Daoy (cell line): Measurements from ENCODE around the gene APP. TPM values are rescaled to one million over a fixed set of nuclear protein-coding genes. Genes with fewer than 3 reads are reported as not detected.

Experiments used
- DNase-seq: peaks from one replicate; pipeline ENCODE4 v3.0.0-alpha.2; 2015; ENCODE audit warnings: low read depth
- total RNA-seq: library from RNA; depleted of rRNA; stranded (reverse); fragments of >200 nt; shearing (Covaris generic); gene quantifications from 2 replicates; pipeline ENCODE4 v1.2.3, GENCODE V29; 2014

The APP gene
- total RNA-seq, 1 experiment from 2014 or later, result 162 TPM

DNA sequence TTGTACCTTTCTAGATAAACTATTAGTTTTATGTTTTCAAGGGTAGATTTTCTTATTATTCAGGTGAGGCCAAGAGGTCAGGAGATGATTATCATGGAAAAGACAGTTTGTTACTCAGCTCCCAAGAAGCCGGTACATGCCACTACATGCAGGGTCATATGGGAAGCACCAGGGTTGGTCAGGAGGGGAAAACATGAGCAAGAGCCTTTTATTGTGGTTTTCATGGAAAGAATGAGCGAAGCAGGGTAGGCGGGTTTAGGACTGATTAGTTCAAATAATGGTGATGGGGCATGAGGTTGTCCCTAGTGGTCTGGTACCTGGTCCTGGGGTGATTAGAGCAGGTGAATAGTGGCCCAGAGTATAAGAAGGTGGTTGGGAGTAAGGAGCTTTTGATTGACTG lies 189.9 kb downstream of the APP start:
- no peak for DNase-seq

DNA sequence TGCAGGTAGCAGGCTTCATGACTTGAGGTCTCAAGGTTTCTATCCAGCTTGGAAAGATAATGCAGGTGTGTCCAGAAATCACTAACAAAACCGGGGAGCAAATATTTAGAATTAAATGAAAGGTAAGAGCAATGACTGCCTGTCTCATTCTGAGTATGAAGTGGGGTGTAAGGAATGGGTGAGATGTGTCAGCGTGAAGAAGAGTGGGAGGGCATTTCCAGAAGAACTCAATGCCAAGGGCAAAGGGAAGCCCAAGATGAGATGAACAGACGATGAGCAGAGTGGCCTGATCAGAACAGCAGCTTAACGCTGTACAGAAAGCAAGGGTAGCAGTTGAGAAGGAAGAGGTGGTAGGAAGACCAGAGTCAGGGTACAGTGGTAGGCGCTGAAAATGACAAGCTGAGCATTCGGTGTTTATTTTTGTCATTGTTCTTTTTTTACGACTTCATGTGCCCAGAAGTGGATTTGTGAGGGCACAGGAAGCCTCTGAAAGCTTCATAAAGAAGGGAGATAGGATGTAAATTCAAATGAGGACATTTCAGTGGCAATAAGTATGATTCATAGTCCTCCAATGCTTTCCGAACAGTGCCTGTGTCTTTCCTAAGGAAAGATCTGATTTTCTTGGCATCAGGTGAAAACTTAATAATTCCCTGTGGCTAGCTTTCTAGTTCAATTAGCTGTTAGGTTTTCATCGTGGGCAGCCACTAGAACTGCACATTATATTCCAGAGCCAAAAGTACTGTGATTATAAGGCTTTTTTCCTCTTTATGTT lies 190.5 kb downstream of the APP start:
- no peak for DNase-seq

DNA sequence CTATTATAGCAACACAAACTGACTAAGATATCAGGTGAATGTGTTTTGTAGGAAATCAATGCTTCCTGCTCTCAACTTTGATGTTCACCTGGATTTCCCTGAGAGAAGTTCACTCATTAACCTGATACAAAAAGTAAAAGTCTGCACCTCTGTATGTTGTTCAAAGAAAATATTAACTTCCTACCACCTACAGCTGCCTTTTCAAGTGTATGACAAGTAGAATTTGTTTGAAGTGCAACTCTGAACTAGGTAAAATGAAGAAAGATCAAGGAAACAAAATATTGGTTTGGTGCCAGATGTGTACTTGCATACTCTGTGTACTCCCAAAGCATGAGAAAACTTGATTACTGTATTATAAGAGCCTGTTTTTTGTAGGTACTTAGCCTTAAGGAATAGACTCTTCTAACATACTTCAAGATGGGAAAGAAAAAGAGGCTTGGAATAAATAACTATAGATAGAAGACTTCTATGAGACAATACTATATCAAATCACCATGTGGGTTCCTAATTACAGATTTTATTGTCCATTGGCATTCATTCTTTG lies 193.4 kb downstream of the APP start:
- no peak for DNase-seq

DNA sequence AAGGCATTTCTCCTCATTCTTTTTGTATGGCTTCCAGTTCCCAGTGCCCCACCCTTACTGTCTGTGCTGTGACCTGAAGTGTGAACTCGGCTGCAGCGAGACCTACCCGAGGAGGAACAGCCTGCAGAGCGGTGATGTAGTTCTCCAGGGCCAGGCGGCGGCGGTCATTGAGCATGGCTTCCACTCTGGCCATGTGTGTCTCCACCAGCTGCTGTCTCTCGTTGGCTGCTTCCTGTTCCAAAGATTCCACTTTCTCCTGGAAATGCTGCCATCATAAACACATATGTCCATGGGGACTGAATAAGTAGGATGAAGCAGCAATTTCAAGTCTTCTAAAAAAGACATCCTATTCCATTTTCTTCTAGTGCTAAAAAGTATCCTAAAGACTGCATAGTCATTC lies 195.6 kb downstream of the APP start:
- no peak for DNase-seq

DNA sequence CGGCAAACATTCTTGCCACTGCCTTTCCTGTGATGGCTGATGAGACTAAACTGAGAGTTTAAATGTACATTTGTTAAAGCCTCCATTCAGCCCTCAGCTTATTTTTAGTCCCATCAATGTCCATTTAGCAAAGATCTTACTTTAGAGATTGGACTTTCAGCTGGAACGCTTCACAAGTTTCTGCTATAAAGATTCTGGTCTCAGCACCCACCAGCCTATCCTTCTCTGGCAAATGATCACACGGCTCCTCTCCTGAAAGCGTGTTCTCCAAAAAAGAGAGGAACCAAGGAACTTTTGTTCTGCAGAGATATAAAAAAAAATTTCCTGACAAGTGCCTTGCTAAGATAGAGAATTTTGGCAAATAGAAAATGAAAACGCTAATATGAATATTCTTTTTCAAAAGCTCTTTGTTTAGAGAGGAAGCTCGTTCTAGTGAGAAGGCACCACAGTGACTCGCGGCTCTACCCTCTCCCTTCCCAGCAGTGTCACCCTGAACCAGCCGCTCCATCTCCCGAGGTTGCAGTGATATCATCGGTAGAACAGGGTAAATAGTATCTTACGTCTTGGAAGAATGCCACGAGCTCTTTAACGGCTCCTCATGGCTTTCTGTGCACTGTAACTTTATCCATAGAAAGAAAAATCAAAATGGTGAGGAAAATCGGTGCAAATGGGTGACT lies 200.2 kb downstream of the APP start:
- no peak for DNase-seq

DNA sequence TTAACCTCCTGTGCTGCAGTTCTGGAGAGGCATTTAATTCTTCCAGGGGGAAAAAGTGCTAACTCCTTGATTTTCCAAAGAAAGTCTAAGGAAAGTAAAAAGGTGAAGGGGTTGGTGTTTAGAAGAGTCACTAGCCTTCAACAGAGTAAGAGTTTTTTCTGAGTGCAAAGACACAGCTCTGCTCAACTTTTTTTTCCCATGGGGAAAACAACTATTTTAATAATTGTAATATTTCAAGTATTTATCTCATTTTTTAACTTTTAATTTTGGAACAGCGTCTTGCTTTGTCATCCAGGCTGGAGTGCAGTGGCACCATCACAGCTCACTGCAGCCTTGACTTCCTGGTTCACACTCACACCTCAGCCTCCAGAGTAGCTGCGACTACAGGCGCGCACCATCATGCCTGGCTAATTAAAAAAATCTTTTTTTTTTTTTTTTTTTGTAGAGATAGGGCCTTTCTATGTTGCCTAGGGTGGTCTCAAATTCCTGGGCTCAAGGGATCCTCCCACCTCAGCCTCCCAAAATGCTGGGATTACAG lies 202.6 kb downstream of the APP start:
- no peak for DNase-seq

DNA sequence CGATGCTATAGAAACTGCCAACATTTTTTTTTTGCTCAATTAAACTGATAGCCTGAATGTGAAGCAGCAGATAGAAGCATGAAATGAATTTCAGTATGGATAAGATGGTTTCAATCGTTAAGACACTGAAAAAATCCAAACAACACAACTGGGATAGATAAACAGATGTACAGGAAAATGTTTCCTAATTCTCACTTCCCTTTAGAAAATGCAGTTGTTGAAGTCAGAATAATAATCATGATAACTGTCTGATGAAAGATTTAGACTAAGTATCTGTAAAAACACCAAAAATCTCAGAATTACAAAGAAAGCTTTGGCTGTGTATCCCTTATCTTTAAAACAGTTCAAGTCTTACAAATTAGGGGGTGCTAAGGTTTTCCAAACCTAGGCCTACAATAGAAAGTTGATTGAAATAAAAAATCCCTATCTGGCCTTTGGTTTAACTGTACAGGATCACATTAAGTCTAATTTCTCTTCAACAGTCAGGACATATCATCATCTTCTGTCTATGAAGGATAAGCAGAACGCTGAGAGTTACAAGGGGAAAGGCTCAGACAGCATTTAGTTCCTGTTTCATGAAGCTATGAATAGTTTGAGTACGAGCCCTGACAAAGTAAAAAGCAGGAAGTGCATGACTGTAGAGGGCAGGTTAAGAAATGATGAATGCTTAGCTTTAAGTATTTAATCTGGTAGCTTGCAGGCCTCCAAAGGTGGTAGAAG lies 203.2 kb downstream of the APP start:
- no peak for DNase-seq

DNA sequence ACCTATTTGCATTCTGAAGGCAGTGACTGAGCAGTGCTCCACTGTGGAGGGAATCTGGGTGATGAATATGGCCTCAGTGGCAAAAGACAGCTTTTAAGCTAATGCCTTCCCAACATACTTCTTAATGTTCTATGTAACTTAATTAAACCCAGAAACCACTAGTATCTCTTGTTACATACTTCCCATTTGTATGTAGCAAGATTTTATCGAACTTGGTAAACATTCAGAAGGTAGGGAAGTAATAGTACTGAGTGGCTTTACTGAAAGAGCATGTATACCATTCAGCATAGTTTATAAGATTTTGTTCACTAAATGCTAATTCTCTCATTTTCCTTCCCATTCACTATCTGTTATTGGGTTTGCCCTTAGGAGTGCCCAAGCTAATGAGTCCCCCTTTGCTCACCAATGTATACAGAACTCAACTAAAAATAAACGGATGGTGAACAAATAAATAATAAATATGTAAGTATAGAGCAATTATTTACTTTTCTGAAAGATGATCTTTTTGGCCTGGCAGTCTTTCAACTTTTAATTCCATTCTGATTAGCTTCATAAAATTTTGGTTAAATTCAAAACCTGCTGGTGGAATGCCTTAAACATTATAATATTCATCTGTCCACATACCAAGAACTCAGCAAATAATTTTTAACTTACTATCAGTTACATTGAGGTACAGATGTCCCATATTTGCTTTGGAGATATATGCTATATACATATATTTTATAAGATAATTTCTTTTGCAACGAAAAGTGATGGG lies 204.4 kb downstream of the APP start:
- no peak for DNase-seq

DNA sequence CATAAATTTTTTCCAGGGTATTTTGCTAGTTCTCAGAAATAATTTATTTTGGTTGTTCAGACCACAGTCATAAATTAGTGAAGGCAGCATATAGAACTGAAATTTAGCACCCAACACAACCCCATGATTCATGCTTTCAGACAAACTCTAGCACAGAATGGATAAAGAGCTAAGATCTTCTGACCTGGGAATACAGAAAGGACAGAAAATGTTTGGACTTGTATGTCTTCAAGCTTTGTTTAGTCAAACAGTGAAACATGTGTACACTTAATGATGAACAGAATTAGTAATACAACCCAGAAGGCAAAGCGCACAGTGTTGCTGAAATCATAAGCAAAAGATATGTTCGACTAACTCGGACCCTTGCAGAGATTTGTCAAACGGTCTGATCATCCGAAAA lies 205.6 kb downstream of the APP start:
- DNase-seq, result no peak

DNA sequence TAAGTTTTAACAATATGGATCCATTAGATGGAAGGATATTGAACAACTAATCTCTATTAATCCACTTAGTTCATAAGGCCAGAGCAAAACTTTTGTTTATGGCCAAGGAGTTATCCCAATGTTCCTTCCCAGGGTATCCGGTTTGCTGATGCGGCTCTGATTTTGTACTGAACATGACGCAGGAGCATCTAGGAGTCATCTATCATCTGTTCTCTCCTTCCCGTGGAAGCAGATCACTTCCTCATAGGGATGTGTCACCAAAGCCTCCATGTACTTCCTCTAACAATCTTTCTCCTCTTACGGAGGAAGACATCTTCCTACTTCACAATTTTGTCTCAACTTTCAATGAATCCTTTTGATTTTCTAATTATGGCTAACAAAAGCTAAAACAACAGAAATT lies 206.6 kb downstream of the APP start:
- DNase-seq, result peak; percentile 21

DNA sequence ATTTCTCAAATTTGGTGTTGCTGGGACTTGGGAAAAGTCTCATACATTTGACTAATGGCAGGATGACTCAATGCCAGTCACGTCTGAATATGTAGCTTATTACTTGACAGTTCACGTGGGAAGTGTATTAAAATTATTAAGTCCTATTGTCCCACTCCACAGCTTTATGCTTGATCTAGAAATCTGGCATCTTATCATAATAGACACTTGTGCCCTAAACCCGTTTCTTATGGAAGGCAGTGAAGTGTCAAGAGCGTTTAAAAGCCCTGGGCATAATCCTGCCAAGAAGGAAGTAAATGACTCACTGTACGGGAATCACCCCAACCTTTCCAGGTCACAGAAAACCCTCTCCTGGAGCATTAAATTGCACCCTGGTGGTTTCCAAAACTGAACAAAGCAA lies 207.4 kb downstream of the APP start:
- peak; percentile 78 for DNase-seq

DNA sequence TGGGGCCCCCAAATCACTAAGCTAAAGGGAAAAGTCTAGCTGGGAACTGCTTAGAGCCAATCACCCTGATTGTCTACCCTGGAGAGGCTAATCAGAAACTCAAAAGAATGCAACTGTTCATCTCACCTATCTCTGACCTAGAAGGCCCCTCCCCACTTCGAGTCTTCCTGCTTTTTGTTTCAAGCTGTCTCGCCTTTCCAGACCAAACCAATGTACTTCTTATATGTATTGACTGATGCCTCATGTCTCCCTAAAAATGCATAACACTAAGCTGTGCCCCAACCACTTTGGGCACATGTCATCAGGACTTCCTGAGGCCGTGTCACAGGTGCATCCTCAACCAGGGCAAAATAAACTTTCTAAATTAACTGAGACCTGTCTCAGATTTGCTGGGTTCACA lies 209.5 kb downstream of the APP start:
- no peak for DNase-seq

DNA sequence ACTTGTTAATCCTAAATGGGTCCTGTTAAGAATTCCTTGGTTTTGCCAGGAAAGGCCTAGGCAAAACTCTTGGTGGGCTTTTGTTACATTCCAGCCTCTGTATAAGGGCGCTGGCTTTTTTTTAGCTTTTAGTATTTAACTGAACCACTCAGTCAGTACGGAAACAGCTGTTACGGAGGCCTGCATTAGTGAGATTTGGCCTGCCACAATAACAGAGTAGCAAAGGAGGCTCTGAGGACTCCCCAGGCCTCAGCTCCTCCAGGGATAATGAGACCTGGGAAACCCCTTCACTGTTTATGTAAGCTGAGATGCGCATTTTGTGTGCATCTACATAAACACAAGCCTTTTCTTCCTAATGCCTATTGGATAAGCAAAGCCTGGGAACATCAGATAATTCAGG lies 210.2 kb downstream of the APP start:
- DNase-seq, result no peak

DNA sequence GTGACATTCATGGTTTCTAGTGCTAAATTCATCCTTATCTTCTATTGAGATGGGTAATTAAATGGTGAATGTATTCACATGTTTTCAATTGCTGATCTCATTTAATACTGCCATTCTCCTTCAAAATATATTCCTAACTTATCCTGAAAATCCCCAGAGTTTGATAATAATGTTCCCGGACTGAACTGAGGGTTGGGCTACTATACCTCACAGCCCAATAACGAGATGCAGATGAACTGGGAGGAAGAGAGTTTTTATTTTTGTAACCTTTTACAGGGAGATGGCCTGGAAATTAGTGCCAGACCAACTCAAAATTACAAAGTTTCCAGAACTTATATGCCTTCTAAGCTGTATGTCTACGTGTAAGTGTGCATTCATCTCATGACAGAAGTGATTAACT lies 210.8 kb downstream of the APP start:
- no peak for DNase-seq

DNA sequence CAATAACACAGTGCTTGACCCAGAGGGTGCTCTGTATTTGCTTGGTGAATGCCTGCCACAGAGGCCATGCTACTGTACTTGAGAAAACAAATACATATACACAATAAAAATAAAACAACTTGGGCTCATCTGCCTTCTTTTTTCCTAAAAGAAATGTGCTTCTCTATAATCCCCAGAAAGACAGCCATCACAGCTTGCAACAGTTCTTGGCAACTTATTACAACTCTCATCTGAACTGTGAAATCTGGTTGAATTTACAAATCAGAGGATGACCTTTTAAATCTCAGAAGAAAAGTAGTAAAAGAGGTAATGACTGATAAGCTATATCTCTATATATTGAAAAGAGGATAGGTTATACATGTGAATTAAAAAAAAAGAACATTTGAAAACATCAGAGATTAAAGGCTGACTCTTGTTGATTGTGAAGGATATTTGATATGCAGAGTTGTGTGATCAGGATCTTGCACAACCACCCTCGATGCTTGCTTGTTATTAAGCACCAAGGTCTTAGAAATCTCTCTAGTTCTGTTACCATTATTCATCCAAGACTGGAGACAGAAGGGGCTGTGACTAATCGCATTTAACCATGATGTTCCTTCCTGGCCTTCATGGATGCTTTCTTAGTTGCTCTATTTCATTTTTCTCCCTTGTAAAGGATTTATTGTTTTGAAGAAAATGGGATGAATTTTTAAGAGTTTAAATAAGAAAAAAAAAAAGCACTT lies 213.4 kb downstream of the APP start:
- DNase-seq, result no peak

DNA sequence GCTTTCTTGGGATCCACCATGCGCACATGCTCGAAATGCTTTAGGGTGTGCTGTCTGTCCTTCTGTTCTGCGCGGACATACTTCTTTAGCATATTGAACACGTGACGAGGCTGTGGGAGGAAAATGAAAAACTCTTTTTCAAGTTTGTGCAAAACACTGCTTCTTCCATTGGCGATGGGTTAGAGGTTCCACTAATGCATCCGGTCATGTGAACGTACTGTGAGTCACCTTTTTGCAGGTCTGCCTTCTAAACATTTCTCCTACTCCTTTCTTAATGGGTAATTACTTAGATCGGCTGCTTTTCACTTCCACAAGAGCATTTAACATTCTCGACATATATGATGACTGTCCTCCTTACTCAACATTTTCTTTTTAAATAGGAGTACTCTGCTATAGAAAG lies 214.9 kb downstream of the APP start:
- no peak for DNase-seq

DNA sequence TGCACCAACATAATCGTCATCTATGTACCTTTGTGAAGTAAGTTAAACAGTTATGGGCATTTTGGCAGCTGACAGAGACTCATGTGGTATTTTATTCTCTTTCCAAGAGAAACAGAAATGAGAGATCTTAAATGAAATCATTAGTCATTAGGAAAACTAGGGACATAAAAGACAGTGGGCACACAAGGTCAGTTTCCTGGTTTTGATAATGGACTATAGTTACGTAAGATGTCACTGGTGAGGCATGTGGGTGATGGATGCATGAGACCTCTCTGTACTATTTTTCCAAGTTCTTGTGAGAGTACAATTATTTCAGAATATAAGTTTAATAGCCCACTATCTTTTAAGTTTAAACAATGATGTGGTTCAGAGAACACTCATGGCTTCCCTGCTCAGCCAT lies 216.9 kb downstream of the APP start:
- DNase-seq, result no peak

DNA sequence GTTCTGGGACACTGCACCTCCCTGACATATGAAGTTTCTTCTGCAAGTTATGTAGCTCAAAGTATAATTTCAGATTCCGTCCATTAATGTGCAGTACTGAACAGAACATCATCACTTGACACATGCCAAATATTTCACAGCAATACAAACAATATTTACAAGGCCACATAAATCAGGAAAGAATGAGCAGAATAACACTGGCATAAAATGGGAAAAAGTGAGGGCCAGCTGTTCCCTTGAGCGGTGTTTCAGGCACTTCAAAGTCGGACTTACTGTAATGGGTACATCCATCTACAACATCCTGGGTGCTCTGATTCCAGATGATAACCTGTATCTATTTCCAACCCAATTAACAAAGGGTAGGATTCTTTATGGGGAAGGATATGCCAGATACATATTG lies 217.4 kb downstream of the APP start:
- no peak for DNase-seq

DNA sequence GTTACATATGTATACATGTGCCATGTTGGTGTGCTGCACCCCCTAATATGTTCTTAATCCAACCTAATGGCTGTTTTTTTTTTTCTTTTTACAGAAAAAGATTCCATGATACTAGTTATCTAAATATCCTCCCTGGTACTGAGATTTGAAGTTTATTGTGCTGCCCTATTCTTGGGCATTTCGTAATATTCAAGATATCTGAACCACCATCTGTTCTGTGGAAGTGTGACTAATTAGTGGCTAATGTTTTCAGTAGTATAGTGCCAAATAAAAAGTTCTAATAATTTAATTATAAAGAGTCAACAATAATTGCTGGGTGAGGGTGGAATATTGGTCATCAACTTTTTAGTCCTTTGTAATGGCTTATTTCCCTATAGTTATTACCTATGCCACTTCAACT lies 218.3 kb downstream of the APP start:
- no peak for DNase-seq

DNA sequence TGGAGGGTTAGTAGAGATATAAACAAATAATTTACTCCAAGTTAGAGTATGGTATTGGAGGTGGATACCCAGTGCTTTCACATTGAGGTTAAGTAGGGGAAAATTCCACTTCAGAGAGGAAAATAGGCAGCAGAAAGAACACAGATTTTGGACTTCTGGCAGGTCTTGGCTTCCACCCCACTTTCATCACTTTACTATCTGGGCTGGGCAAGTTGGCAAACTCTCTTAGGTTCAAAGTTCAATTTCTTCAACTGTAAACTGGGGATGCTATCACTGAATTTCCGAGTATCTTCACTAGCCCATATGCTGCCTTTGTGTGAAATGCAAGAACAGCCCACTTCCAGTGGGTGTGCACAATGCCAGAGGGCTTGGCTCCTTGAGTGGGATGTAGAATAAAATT lies 220.9 kb downstream of the APP start:
- DNase-seq, result no peak

DNA sequence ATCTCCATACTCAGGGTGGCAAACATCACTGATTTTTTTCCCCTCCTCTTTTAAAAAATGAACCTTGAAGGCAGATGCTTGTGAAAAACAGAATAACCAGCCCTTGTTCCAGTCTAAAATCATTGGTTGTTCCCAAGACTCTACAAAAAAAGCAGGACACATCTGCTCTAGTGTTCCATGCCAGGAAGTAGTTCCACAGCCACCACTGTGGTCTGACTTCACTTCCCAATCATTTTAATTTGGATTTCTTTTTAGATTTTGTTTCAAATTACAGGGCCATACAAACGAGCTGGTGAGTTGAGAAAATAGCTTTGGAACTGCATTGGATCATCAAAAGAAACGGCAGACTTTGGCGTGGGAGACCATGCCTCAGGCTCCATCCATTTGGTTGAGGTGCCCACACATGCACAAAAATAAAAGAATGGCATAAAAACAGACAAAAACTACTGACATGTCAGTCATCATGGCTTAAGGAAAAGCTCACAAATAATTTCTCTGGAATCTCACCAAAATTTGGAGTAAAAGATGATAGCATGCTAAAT lies 225.8 kb downstream of the APP start:
- DNase-seq, result no peak
